GM12878 (cell line): ENCODE results near the gene ACTA2. TPM values are rescaled to one million over a fixed set of nuclear protein-coding genes. Genes with fewer than 3 reads are reported as not detected.

Experiments used
- BRCA1 ChIP-seq: IDR thresholded peaks from 2 replicates; pipeline ENCODE4 v1.6.1; 2011; ENCODE audit warnings: low read depth, low read length, improper control_type of control experiment
- CHD1 ChIP-seq: IDR thresholded peaks from 2 replicates; pipeline ENCODE4 v1.6.1; 2012; ENCODE audit warnings: low read depth, low read length, improper control_type of control experiment
- ESRRA ChIP-seq: IDR thresholded peaks from 2 replicates; pipeline ENCODE4 v1.6.1; 2012; ENCODE audit warnings: mild to moderate bottlenecking, low read length, improper control_type of control experiment
- MYB ChIP-seq: fragments of 150-350 bp; IDR thresholded peaks from 2 replicates; pipeline ENCODE4 v1.6.1; 2014; ENCODE audit warnings: mild to moderate bottlenecking, low read depth, low read length, borderline replicate concordance
- POLR2AphosphoS5 ChIP-seq: IDR thresholded peaks from 2 replicates; pipeline ENCODE4 v1.6.1; 2011; ENCODE audit warnings: mild to moderate bottlenecking, low read length, inconsistent platforms
- TARDBP ChIP-seq: IDR thresholded peaks from 2 replicates; pipeline ENCODE4 v1.6.1; 2016; ENCODE audit warnings: borderline replicate concordance
- YBX1 ChIP-seq: fragments of 450-650 bp; IDR thresholded peaks from 2 replicates; pipeline ENCODE4 v1.6.1; 2016; ENCODE audit warnings: antibody characterized with exemption
- polyA plus RNA-seq, 11 experiments: library from polyadenylated mRNA; depleted of rRNA in 4 of 11; unstranded in 6 of 11; stranded (reverse) in 5 of 11; fragments of >200 nt; fragmentation: Nextera tagmentation in 4 of 11; fragmentation: Illumina TruSeq in 1 of 11; extraction: Ambion mirVana in 4 of 11; extraction: Trizol in 1 of 11; gene quantifications; 1 replicate in 1 of 11; 2 replicates in 10 of 11; pipeline versions ENCODE4 v1.2.1 to v1.2.3, GENCODE V29; 2011 to 2016; ENCODE audit warnings: inconsistent platforms in 2 of 11, missing spikeins in 2 of 11, low read depth in 1 of 11
- total RNA-seq, 4 experiments: library from RNA; depleted of rRNA in 3 of 4; stranded (reverse); fragments of >200 nt in 3 of 4; fragmentation: Illumina TruSeq in 1 of 4; extraction: Trizol in 1 of 4; gene quantifications; 2 replicates each; pipeline versions ENCODE4 v1.2.1 to v1.2.3, GENCODE V29; 2013 to 2021
- TF ChIP-seq, protein P1 (sequence below): IDR thresholded peaks from 2 replicates; pipeline ENCODE4 v1.6.1; 2012; ENCODE audit warnings: improper control_type of control experiment, low read depth, low read length; ENCODE audit not compliant: insufficient replicate concordance
- TF ChIP-seq, protein P2 (sequence below): fragments of 450-650 bp; formaldehyde crosslinking; IDR thresholded peaks from 2 replicates; pipeline ENCODE4 v1.4.0; 2022; ENCODE audit warnings: mild to moderate bottlenecking, moderate library complexity

The ACTA2 gene
- total and polyA plus RNA-seq, 10 of the 15 experiments (the other 5 are each of a cell fraction or from before 2014, with no cell fraction given): 7.4 to 78.2 (median 32.4) TPM

DNA sequence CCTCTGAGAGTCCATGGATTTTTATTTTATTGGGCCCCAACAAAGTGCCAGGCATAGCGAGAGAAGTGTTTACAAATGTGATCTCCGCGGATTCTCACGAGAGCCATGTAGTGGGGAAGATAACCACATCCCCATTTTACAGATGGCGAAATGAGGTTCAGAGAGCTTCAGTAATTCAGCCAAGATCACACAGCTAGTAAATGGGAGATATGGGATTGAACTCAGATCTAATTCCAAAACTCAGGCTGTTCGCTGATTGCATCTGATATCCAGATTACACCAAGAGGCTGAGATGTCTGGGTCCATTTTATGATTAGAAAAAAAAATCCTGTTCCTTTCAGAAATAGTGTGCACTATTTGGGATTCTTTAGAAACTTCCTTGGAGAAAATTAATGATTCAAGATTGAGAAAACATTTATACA, 39.3 kb upstream of the ACTA2 start (continued):
- TF ChIP-seq, protein P1, sequence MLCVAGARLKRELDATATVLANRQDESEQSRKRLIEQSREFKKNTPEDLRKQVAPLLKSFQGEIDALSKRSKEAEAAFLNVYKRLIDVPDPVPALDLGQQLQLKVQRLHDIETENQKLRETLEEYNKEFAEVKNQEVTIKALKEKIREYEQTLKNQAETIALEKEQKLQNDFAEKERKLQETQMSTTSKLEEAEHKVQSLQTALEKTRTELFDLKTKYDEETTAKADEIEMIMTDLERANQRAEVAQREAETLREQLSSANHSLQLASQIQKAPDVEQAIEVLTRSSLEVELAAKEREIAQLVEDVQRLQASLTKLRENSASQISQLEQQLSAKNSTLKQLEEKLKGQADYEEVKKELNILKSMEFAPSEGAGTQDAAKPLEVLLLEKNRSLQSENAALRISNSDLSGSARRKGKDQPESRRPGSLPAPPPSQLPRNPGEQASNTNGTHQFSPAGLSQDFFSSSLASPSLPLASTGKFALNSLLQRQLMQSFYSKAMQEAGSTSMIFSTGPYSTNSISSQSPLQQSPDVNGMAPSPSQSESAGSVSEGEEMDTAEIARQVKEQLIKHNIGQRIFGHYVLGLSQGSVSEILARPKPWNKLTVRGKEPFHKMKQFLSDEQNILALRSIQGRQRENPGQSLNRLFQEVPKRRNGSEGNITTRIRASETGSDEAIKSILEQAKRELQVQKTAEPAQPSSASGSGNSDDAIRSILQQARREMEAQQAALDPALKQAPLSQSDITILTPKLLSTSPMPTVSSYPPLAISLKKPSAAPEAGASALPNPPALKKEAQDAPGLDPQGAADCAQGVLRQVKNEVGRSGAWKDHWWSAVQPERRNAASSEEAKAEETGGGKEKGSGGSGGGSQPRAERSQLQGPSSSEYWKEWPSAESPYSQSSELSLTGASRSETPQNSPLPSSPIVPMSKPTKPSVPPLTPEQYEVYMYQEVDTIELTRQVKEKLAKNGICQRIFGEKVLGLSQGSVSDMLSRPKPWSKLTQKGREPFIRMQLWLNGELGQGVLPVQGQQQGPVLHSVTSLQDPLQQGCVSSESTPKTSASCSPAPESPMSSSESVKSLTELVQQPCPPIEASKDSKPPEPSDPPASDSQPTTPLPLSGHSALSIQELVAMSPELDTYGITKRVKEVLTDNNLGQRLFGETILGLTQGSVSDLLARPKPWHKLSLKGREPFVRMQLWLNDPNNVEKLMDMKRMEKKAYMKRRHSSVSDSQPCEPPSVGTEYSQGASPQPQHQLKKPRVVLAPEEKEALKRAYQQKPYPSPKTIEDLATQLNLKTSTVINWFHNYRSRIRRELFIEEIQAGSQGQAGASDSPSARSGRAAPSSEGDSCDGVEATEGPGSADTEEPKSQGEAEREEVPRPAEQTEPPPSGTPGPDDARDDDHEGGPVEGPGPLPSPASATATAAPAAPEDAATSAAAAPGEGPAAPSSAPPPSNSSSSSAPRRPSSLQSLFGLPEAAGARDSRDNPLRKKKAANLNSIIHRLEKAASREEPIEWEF: no peak
- TF ChIP-seq, protein P2, sequence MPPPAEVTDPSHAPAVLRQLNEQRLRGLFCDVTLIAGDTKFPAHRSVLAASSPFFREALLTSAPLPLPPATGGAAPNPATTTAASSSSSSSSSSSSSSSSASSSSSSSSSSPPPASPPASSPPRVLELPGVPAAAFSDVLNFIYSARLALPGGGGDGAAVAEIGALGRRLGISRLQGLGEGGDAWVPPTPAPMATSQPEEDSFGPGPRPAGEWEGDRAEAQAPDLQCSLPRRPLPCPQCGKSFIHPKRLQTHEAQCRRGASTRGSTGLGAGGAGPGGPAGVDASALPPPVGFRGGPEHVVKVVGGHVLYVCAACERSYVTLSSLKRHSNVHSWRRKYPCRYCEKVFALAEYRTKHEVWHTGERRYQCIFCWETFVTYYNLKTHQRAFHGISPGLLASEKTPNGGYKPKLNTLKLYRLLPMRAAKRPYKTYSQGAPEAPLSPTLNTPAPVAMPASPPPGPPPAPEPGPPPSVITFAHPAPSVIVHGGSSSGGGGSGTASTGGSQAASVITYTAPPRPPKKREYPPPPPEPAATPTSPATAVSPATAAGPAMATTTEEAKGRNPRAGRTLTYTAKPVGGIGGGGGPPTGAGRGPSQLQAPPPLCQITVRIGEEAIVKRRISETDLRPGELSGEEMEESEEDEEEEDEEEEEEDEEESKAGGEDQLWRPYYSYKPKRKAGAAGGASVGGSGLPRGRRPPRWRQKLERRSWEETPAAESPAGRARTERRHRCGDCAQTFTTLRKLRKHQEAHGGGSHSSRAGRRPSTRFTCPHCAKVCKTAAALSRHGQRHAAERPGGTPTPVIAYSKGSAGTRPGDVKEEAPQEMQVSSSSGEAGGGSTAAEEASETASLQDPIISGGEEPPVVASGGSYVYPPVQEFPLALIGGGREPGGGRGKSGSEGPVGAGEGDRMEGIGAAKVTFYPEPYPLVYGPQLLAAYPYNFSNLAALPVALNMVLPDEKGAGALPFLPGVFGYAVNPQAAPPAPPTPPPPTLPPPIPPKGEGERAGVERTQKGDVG (CRISPR knock-in tag): no peak
- TF ChIP-seq YBX1 (no peak), MYB (no peak), POLR2AphosphoS5 (peak; percentile 63; the same call in 1 of the 2 replicates), ESRRA (no peak), BRCA1 (peak; percentile 63; the same call in 1 of the 2 replicates), TARDBP (no peak), CHD1 (0 out of 2 replicates have a peak, but pooled peaks have one; percentile 4)
